GM13977 (cell line): Measurements from ENCODE around the gene ADRA2A.

ENCODE experiments used
- DNase-seq: peaks from one replicate; pipeline ENCODE4 v3.0.0; 2012; ENCODE audit warnings: low spot score
- CTCF ChIP-seq: IDR thresholded peaks from 2 replicates; pipeline ENCODE4 v1.5.1; 2012; ENCODE audit warnings: mild to moderate bottlenecking, control low read depth; ENCODE audit not compliant: insufficient read depth; ENCODE audit errors: extremely low read depth, missing control alignments
- in situ Hi-C: fragments of 300-500 bp; cut with MboI; formaldehyde crosslinking; loops from one replicate; pipeline ENCODE4 v1.12.0; 2022; ENCODE audit warnings: low sequenced_read_pairs, low pct_unique_long_range_greater_than_20kb, mixed read lengths, inconsistent platforms; ENCODE audit not compliant: unreplicated experiment

The ADRA2A gene

GRCh38 chr10:111113238-111113960 lies 36.6 kb downstream of the ADRA2A start:
- in situ Hi-C loops: no loop called here
- no peak for TF ChIP-seq CTCF
- DNase-seq: no peak

- DNase-seq: no peak
- in situ Hi-C loops: no loop called here
- TF ChIP-seq CTCF: no peak
These were observed 37.3 kb downstream of the ADRA2A start for GRCh38 chr10:111113961-111114757.

- in situ Hi-C loops: no loop called here
- DNase-seq: no peak
- no peak for TF ChIP-seq CTCF
These were observed 38.1 kb downstream of the ADRA2A start for GRCh38 chr10:111114758-111115500.

GRCh38 chr10:111116211-111116610 lies 39.4 kb downstream of the ADRA2A start:
- in situ Hi-C loops: no loop called here
- TF ChIP-seq CTCF: no peak
- no peak for DNase-seq

- no peak for TF ChIP-seq CTCF
- DNase-seq: no peak
- in situ Hi-C loops: no loop called here
These were observed 40.1 kb downstream of the ADRA2A start for GRCh38 chr10:111116762-111117445.

- no peak for TF ChIP-seq CTCF
- DNase-seq: no peak
- in situ Hi-C loops: no loop called here
These were observed 40.9 kb downstream of the ADRA2A start for GRCh38 chr10:111117528-111118277.
